Measurements from ENCODE around the gene PTBP1.

- TF ChIP-seq CTCF (conservative IDR thresholded peaks at IDR 0.05; ENCODE audit: low read length) = no peak
- no peak for TF ChIP-seq EZH2phosphoT487 (IDR thresholded peaks at IDR 0.05; ENCODE audit: borderline replicate concordance, low read depth, low read length)
These were observed 4.7 kb downstream of the PTBP1 start for GRCh38 chr19:801861-802497.

Measured in OCI-LY7 (cell line).